T-helper 17 cell (primary cell): ENCODE data around the gene ZNF22. TPM values are rescaled to one million over a fixed set of nuclear protein-coding genes. Genes with fewer than 3 reads are reported as not detected.

Experiments used
- ATAC-seq: fragments of 150-1000 bp; cut with Tn5 transposase; 2 replicates; pipeline ENCODE4 v1.10.0; 2021; ENCODE audit warnings: mild to moderate bottlenecking, moderate library complexity
- DNase-seq, 3 donors: peaks; one replicate each; pipeline versions ENCODE4 v3.0.0 to v3.0.0-alpha.2; 2020 to 2021
- H3K9me3 ChIP-seq: one replicate; pipeline ENCODE4 v1.7.0; 2013; ENCODE audit warnings: low read length, mild to moderate bottlenecking; ENCODE audit not compliant: control insufficient read depth, poor library complexity, severe bottlenecking
- H3K27ac Mint-ChIP-seq: one replicate; pipeline ENCODE4 v1.8.0; 2022; ENCODE audit warnings: mild to moderate bottlenecking, moderate library complexity, mixed read lengths
- H3K27me3 Mint-ChIP-seq: one replicate; pipeline ENCODE4 v1.8.0; 2022; ENCODE audit warnings: mixed read lengths
- H3K36me3 Mint-ChIP-seq: one replicate; pipeline ENCODE4 v1.8.0; 2022; ENCODE audit warnings: low read depth, mixed read lengths
- H3K4me1 Mint-ChIP-seq: one replicate; pipeline ENCODE4 v1.8.0; 2022; ENCODE audit warnings: mild to moderate bottlenecking, mixed read lengths
- H3K4me3 Mint-ChIP-seq: one replicate; pipeline ENCODE4 v1.8.0; 2022; ENCODE audit warnings: mild to moderate bottlenecking, moderate library complexity, mixed read lengths
- total RNA-seq, 4 donors: library from RNA in 2 of 4; stranded (reverse) in 2 of 4; gene quantifications; one replicate each; pipeline ENCODE4 v1.2.3 and lab custom pipeline; 2022 to 2026

The ZNF22 gene
- total RNA-seq, 2 donors from 2014 or later = 12.1 to 12.5 TPM

- H3K4me3 Mint-ChIP-seq = no peak overlapping the region
- ATAC-seq (no peak), DNase-seq (no peak)
- H3K27me3 Mint-ChIP-seq = peaks cover 14% of the 10 kb centered on the region
- no peaks in the 10 kb centered on the region for H3K9me3 ChIP-seq
- H3K27ac Mint-ChIP-seq = no peak overlapping the region
- H3K36me3 Mint-ChIP-seq = no peaks in the 10 kb centered on the region
- peaks cover 6% of the 10 kb centered on the region for H3K4me1 Mint-ChIP-seq
Measured at GRCh38 chr10:44976352-44977198, 24.1 kb upstream of the ZNF22 start.

GRCh38 chr10:44977287-44978212, 23.2 kb upstream of the ZNF22 start:
- DNase-seq (no peak), ATAC-seq (no peak)
- H3K27me3 Mint-ChIP-seq = peaks cover 14% of the 10 kb centered on the region
- H3K4me1 Mint-ChIP-seq = peaks cover 6% of the 10 kb centered on the region
- H3K9me3 ChIP-seq = no peaks in the 10 kb centered on the region
- no peak overlapping the region for H3K27ac Mint-ChIP-seq
- no peaks in the 10 kb centered on the region for H3K36me3 Mint-ChIP-seq
- no peak overlapping the region for H3K4me3 Mint-ChIP-seq

GRCh38 chr10:44978213-44978569, 22.5 kb upstream of the ZNF22 start:
- H3K27me3 Mint-ChIP-seq = peaks cover 14% of the 10 kb centered on the region
- no peak for ATAC-seq
- peaks cover 6% of the 10 kb centered on the region for H3K4me1 Mint-ChIP-seq
- DNase-seq = no peak
- no peaks in the 10 kb centered on the region for H3K36me3 Mint-ChIP-seq
- H3K9me3 ChIP-seq = no peaks in the 10 kb centered on the region
- no peak overlapping the region for H3K27ac Mint-ChIP-seq
- H3K4me3 Mint-ChIP-seq = no peak overlapping the region

GRCh38 chr10:44978570-44979280, 22.0 kb upstream of the ZNF22 start, which contains the start of gene DEPP1:
Gene DEPP1 (minus strand): TSS chr10:44978809. CDS start chr10:44978030, 779 bp downstream.
- Mint-ChIP-seq H3K36me3 (no peaks in the 10 kb centered on the region), H3K4me3 (no peak within 1 kb of the TSS), H3K27ac (no peak within 1 kb of the TSS), H3K27me3 (peaks cover 14% of the 10 kb centered on the region), H3K4me1 (peaks cover 4% of the 10 kb centered on the region)
- DNase-seq (no peak), ATAC-seq (no peak)
- no peaks in the 10 kb centered on the region for H3K9me3 ChIP-seq

- ATAC-seq = no peak
- Mint-ChIP-seq H3K27me3 (peaks cover 14% of the 10 kb centered on the region), H3K4me1 (peaks cover 4% of the 10 kb centered on the region), H3K36me3 (no peaks in the 10 kb centered on the region), H3K27ac (no peak overlapping the region), H3K4me3 (no peak overlapping the region)
- no peaks in the 10 kb centered on the region for H3K9me3 ChIP-seq
- no peak for DNase-seq
Measured at GRCh38 chr10:44979281-44980191, 21.2 kb upstream of the ZNF22 start.

- peaks cover 2% of the 10 kb centered on the region for H3K4me1 Mint-ChIP-seq
- H3K9me3 ChIP-seq = no peaks in the 10 kb centered on the region
- no peak overlapping the region for H3K4me3 Mint-ChIP-seq
- DNase-seq (no peak), ATAC-seq (no peak)
- H3K36me3 Mint-ChIP-seq = no peaks in the 10 kb centered on the region
- H3K27ac Mint-ChIP-seq = no peak overlapping the region
- peaks cover 22% of the 10 kb centered on the region for H3K27me3 Mint-ChIP-seq
Measured at GRCh38 chr10:44980309-44981171, 20.2 kb upstream of the ZNF22 start.

GRCh38 chr10:44981172-44982113, 19.3 kb upstream of the ZNF22 start:
- H3K27me3 Mint-ChIP-seq = peaks cover 22% of the 10 kb centered on the region
- DNase-seq (no peak), ATAC-seq (no peak)
- H3K9me3 ChIP-seq = no peaks in the 10 kb centered on the region
- no peaks in the 10 kb centered on the region for H3K36me3 Mint-ChIP-seq
- H3K4me3 Mint-ChIP-seq = no peak overlapping the region
- H3K27ac Mint-ChIP-seq = no peak overlapping the region
- no peaks in the 10 kb centered on the region for H3K4me1 Mint-ChIP-seq

GRCh38 chr10:44982114-44982460, 18.6 kb upstream of the ZNF22 start:
- Mint-ChIP-seq H3K4me3 (no peak overlapping the region), H3K27ac (no peak overlapping the region), H3K27me3 (peaks cover 22% of the 10 kb centered on the region), H3K36me3 (no peaks in the 10 kb centered on the region), H3K4me1 (no peaks in the 10 kb centered on the region)
- H3K9me3 ChIP-seq = no peaks in the 10 kb centered on the region
- DNase-seq = no peak
- no peak for ATAC-seq

GRCh38 chr10:44982496-44982895, 18.2 kb upstream of the ZNF22 start:
- no peak for DNase-seq
- H3K27ac Mint-ChIP-seq = no peak overlapping the region
- no peaks in the 10 kb centered on the region for H3K36me3 Mint-ChIP-seq
- H3K9me3 ChIP-seq = no peaks in the 10 kb centered on the region
- no peaks in the 10 kb centered on the region for H3K4me1 Mint-ChIP-seq
- no peak for ATAC-seq
- H3K27me3 Mint-ChIP-seq = peaks cover 25% of the 10 kb centered on the region
- no peak overlapping the region for H3K4me3 Mint-ChIP-seq

- DNase-seq = no peak
- Mint-ChIP-seq H3K27me3 (peaks cover 29% of the 10 kb centered on the region), H3K27ac (no peak overlapping the region), H3K4me1 (no peaks in the 10 kb centered on the region), H3K4me3 (no peak overlapping the region), H3K36me3 (no peaks in the 10 kb centered on the region)
- no peaks in the 10 kb centered on the region for H3K9me3 ChIP-seq
- no peak for ATAC-seq
Measured at GRCh38 chr10:44983066-44983894, 17.4 kb upstream of the ZNF22 start.
